Esophagus muscularis mucosa (tissue), 4 donors: Measurements from ENCODE around the gene LTK. TPM values are rescaled to one million over a fixed set of nuclear protein-coding genes. Genes with fewer than 3 reads are reported as not detected.

Source experiments
- DNase-seq: peaks from one replicate; pipeline ENCODE4 v3.0.0-alpha.2; 2017; ENCODE audit errors: extremely low spot score
- H3K27ac ChIP-seq, 4 donors: fragments of 200-600 bp; sonication (generic); replicated peaks in 1 of 4; 1 replicate in 3 of 4; 2 replicates in 1 of 4; pipeline ENCODE4 v1.5.1; 2016 to 2019; ENCODE audit warnings: mild to moderate bottlenecking in 1 of 4
- H3K27me3 ChIP-seq, 4 donors: fragments of 200-600 bp; sonication (generic); one replicate each; pipeline versions ENCODE4 v1.5.1 to v1.6.0; 2016 to 2019
- H3K36me3 ChIP-seq, 4 donors: fragments of 200-600 bp; sonication (generic); one replicate each; pipeline ENCODE4 v1.5.1; 2016 to 2019
- H3K4me1 ChIP-seq, 4 donors: fragments of 200-600 bp; sonication (generic); one replicate each; pipeline ENCODE4 v1.5.1; 2016 to 2019
- H3K4me3 ChIP-seq, 4 donors: fragments of 200-600 bp; sonication (generic); 1 replicate in 2 of 4; 2 replicates in 2 of 4; pipeline ENCODE4 v1.5.1; 2016 to 2019; ENCODE audit warnings: mild to moderate bottlenecking in 4 of 4, moderate library complexity in 1 of 4
- H3K9me3 ChIP-seq, 4 donors: fragments of 200-600 bp; sonication (generic); 1 replicate in 3 of 4; 2 replicates in 1 of 4; pipeline ENCODE4 v1.5.1; 2016 to 2019
- EP300 ChIP-seq: sonication (generic); formaldehyde crosslinking; IDR thresholded peaks from one replicate; pipeline ENCODE4 v1.6.1; 2017; ENCODE audit warnings: antibody characterized with exemption
- POLR2A ChIP-seq: fragments of 450-650 bp; IDR thresholded peaks from one replicate; pipeline ENCODE4 v1.6.1; 2017; ENCODE audit warnings: antibody characterized with exemption, moderate library complexity, mild to moderate bottlenecking, low read depth
- POLR2AphosphoS5 ChIP-seq, 2 donors: sonication (generic); formaldehyde crosslinking; IDR thresholded peaks; one replicate each; pipeline ENCODE4 v1.6.1; 2017; ENCODE audit warnings: antibody characterized with exemption in 2 of 2
- WGBS: methylation state at CpG from one replicate; pipeline ENCODE4 v1.1.5; 2018; 5-methylcytosine and 5-hydroxymethylcytosine counted together
- intact Hi-C: fragments of 100-400 bp; cut with DNase I; formaldehyde crosslinking; loops from one replicate; pipeline ENCODE4 v1.15.1; 2023
- total RNA-seq, 4 donors: library from RNA; depleted of rRNA; stranded (reverse); fragments of >200 nt; gene quantifications; one replicate each; pipeline versions ENCODE4 v1.1.0 to v1.2.1, GENCODE V29; 2016
- TF ChIP-seq, protein P1 (sequence below), 3 experiments: fragments of 200-600 bp in 2 of 3; fragments of 450-650 bp in 1 of 3; sonication (generic) in 2 of 3; IDR thresholded peaks; one replicate each; pipeline ENCODE4 v1.5.1; 2017 to 2019; ENCODE audit warnings: antibody characterized with exemption in 3 of 3, mild to moderate bottlenecking in 2 of 3, moderate library complexity in 1 of 3

LTK gene
- total RNA-seq: 1 to 10 TPM in 1 of 4 donors, under 1 TPM in 2, not detected in 1; 0.33 to 2.4 (median 0.69) TPM

DNA sequence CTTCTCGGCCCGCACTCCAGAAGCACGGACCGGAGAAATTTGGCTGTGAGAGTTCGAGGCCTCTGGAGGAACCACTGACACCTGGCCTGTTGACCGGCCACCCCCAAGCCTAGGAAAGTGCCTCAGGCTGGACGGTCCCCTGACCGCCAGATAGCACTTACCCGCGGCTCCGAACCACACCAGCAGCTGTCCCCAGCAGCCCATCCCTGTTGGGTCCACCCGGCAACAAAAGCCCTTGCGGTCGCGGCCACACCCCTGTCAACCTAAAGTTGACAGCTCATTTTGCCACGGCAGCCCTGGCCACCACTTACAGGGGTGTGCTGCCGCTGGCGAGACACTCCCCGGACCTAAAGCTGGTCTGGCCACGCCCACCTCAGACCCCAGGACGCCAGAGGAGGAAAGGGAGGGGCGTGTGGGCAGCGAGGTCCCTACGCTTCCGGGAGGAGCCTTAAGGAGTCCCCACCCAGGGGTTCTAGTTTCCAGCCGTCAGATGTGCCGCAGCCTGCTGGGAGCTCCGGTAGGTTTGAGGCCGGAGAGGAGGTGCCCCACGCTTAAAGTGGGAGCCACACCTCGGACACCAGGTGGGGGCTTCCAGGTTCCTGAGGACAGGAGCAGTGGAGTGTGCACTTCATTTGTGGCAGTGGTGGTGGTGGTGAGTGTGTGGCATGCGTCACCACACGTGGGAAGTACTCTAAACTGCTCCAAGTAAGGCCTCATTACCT lies at the start of gene LTK:
Gene LTK (minus strand): TSS at position 322 of the 722 bp plus-strand sequence. CDS start 118 bp downstream, at position 204.
- intact Hi-C loops: no loop called here
- Histone ChIP-seq H3K4me1 (peaks cover 28 to 33% (median 29%) of the 10 kb centered on the region in 4 donors), H3K27me3 (peaks cover 3 to 42% (median 27%) of the 10 kb centered on the region in 4 donors), H3K36me3 (peaks cover 0 to 21% (median 10%) of the 10 kb centered on the region in 4 donors), H3K9me3 (no peaks in the 10 kb centered on the region), H3K27ac (no peak within 1 kb of the TSS), H3K4me3 (peak within 1 kb of the TSS; percentile 40 to 52 (median 46))
- no peak for TF ChIP-seq EP300
- TF ChIP-seq POLR2A: no peak
- TF ChIP-seq POLR2AphosphoS5 (IDR thresholded peaks at IDR 0.05): no peak
- TF ChIP-seq, protein P1, sequence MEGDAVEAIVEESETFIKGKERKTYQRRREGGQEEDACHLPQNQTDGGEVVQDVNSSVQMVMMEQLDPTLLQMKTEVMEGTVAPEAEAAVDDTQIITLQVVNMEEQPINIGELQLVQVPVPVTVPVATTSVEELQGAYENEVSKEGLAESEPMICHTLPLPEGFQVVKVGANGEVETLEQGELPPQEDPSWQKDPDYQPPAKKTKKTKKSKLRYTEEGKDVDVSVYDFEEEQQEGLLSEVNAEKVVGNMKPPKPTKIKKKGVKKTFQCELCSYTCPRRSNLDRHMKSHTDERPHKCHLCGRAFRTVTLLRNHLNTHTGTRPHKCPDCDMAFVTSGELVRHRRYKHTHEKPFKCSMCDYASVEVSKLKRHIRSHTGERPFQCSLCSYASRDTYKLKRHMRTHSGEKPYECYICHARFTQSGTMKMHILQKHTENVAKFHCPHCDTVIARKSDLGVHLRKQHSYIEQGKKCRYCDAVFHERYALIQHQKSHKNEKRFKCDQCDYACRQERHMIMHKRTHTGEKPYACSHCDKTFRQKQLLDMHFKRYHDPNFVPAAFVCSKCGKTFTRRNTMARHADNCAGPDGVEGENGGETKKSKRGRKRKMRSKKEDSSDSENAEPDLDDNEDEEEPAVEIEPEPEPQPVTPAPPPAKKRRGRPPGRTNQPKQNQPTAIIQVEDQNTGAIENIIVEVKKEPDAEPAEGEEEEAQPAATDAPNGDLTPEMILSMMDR (IDR thresholded peaks at IDR 0.05): no peak
- no peak for DNase-seq
- WGBS: 22% methylated on average over 7 of the region's 33 CpGs

- no peak for DNase-seq
- H3K4me3 ChIP-seq: no peak overlapping the region
- intact Hi-C loops: no loop called here
- H3K9me3 ChIP-seq: no peaks in the 10 kb centered on the region
- H3K27ac ChIP-seq: no peak overlapping the region
- no peaks in the 10 kb centered on the region for H3K27me3 ChIP-seq
- TF ChIP-seq POLR2AphosphoS5 (IDR thresholded peaks at IDR 0.05) (no peak), POLR2A (no peak), EP300 (no peak)
- TF ChIP-seq, protein P1 (IDR thresholded peaks at IDR 0.05): no peak
- H3K4me1 ChIP-seq: peaks cover 13 to 55% (median 41%) of the 10 kb centered on the region in 4 donors
- H3K36me3 ChIP-seq: peaks cover 0 to 6% (median 3%) of the 10 kb centered on the region in 4 donors
- WGBS: 43% methylated on average over 2 of the region's 4 CpGs
These were observed 49.2 kb upstream of the LTK start for GRCh38 chr15:41562784-41563198.

GRCh38 chr15:41562244-41562643 lies 48.6 kb upstream of the LTK start:
- no peak for TF ChIP-seq EP300
- TF ChIP-seq, protein P1 (IDR thresholded peaks at IDR 0.05): no peak
- no peak for TF ChIP-seq POLR2AphosphoS5 (IDR thresholded peaks at IDR 0.05)
- TF ChIP-seq POLR2A: no peak
- DNase-seq: no peak
- intact Hi-C loops: no loop called here
- 67% methylated on average over 5 of the region's 5 CpGs for WGBS
- Histone ChIP-seq H3K27ac (peak overlapping the region in 1 of 4 donors; percentile 33), H3K4me3 (no peak overlapping the region), H3K36me3 (peaks cover 0 to 6% (median 3%) of the 10 kb centered on the region in 4 donors), H3K27me3 (no peaks in the 10 kb centered on the region), H3K4me1 (peaks cover 16 to 58% (median 45%) of the 10 kb centered on the region in 4 donors), H3K9me3 (no peaks in the 10 kb centered on the region)

GRCh38 chr15:41561777-41562145 lies 48.1 kb upstream of the LTK start:
- intact Hi-C loops: no loop called here
- TF ChIP-seq, protein P1 (IDR thresholded peaks at IDR 0.05): no peak
- no peak for TF ChIP-seq POLR2AphosphoS5 (IDR thresholded peaks at IDR 0.05)
- TF ChIP-seq EP300: no peak
- TF ChIP-seq POLR2A: no peak
- 76% methylated on average over 3 of the region's 3 CpGs for WGBS
- peaks cover 0 to 6% (median 3%) of the 10 kb centered on the region in 4 donors for H3K36me3 ChIP-seq
- H3K9me3 ChIP-seq: no peaks in the 10 kb centered on the region
- H3K27me3 ChIP-seq: no peaks in the 10 kb centered on the region
- no peak for DNase-seq
- peaks cover 16 to 58% (median 45%) of the 10 kb centered on the region in 4 donors for H3K4me1 ChIP-seq
- no peak overlapping the region for H3K4me3 ChIP-seq
- H3K27ac ChIP-seq: peak overlapping the region in 2 of 4 donors; percentile 15 to 47
